Fibroblast of lung (primary cell): Measurements from ENCODE around the gene TIAM1. TPM values are rescaled to one million over a fixed set of nuclear protein-coding genes. Genes with fewer than 3 reads are reported as not detected.

ENCODE experiments used
- DNase-seq, 2 donors: peaks; one replicate each; pipeline versions ENCODE4 v3.0.0 to v3.0.0-alpha.2; 2010; ENCODE audit warnings: low read depth in 2 of 2
- H2AFZ ChIP-seq: 2 replicates; pipeline ENCODE4 v1.5.1; 2012; ENCODE audit warnings: low read length, control low read depth, inconsistent platforms
- H3K27ac ChIP-seq: 2 replicates; pipeline ENCODE4 v1.5.1; 2011; ENCODE audit warnings: low read length, control low read depth; ENCODE audit not compliant: insufficient read depth
- H3K27me3 ChIP-seq: 2 replicates; pipeline ENCODE4 v1.5.1; 2011; ENCODE audit warnings: mild to moderate bottlenecking, low read length; ENCODE audit not compliant: control insufficient read depth, insufficient read depth
- H3K36me3 ChIP-seq: 2 replicates; pipeline ENCODE4 v1.5.1; 2011; ENCODE audit warnings: low read length; ENCODE audit not compliant: control insufficient read depth, insufficient read depth
- H3K4me1 ChIP-seq: 2 replicates; pipeline ENCODE4 v1.5.1; 2011; ENCODE audit warnings: low read length; ENCODE audit not compliant: control insufficient read depth, insufficient read depth; ENCODE audit errors: extremely low read depth
- H3K4me2 ChIP-seq: 2 replicates; pipeline ENCODE4 v1.5.1; 2011; ENCODE audit warnings: low read length, control low read depth; ENCODE audit not compliant: insufficient read depth; ENCODE audit errors: extremely low read depth
- H3K4me3 ChIP-seq, 4 experiments: fragments of 200-600 bp in 1 of 4; sonication (generic) in 1 of 4; replicated peaks in 1 of 4; 2 replicates each; pipeline ENCODE4 v1.5.1; 2011 to 2016; ENCODE audit warnings: low read length in 4 of 4, low read depth in 3 of 4, mild to moderate bottlenecking in 3 of 4, control low read depth in 2 of 4, inconsistent platforms in 1 of 4, mixed read lengths in 1 of 4; ENCODE audit not compliant: insufficient read depth in 1 of 4; ENCODE audit errors: control extremely low read depth in 1 of 4
- H3K79me2 ChIP-seq: 2 replicates; pipeline ENCODE4 v1.5.1; 2012; ENCODE audit warnings: mild to moderate bottlenecking, low read length, inconsistent platforms; ENCODE audit not compliant: control insufficient read depth, insufficient read depth
- H3K9ac ChIP-seq: 2 replicates; pipeline ENCODE4 v1.5.1; 2011; ENCODE audit warnings: mild to moderate bottlenecking, low read length, control low read depth; ENCODE audit not compliant: insufficient read depth
- H3K9me3 ChIP-seq: 2 replicates; pipeline ENCODE4 v1.5.1; 2012; ENCODE audit warnings: low read depth, low read length; ENCODE audit not compliant: control insufficient read depth, insufficient read depth
- H4K20me1 ChIP-seq: 2 replicates; pipeline ENCODE4 v1.5.1; 2011; ENCODE audit warnings: low read length; ENCODE audit not compliant: control insufficient read depth, insufficient read depth; ENCODE audit errors: extremely low read depth
- EZH2 ChIP-seq: IDR thresholded peaks from 2 replicates; pipeline ENCODE4 v1.5.1; 2012; ENCODE audit warnings: low read length, control low read depth, mild to moderate bottlenecking; ENCODE audit errors: missing control alignments
- polyA plus RNA-seq, 2 donors: library from polyadenylated mRNA; depleted of rRNA in 1 of 2; stranded (reverse) in 1 of 2; unstranded in 1 of 2; fragments of >200 nt; gene quantifications; 2 replicates each; pipeline ENCODE4 v1.2.1, GENCODE V29; 2011 to 2012; ENCODE audit warnings: missing spikeins in 1 of 2
- total RNA-seq: library from RNA; depleted of rRNA; stranded (reverse); fragments of >200 nt; gene quantifications from 2 replicates; pipeline ENCODE4 v1.2.1, GENCODE V29; 2014
- TF ChIP-seq, protein P1 (sequence below), 2 donors: IDR thresholded peaks in 1 of 2; conservative IDR thresholded peaks in 1 of 2; 1 replicate in 1 of 2; 2 replicates in 1 of 2; pipeline ENCODE4 v1.5.1; 2011 to 2012; ENCODE audit warnings: low read length in 2 of 2, control low read depth in 1 of 2, inconsistent platforms in 1 of 2, low read depth in 1 of 2, mild to moderate bottlenecking in 1 of 2

TIAM1 gene
- total and polyA plus RNA-seq, 2 donors (not counting 1 experiment from before 2014, with no cell fraction given): under 0.01 to 0.52 TPM

DNA sequence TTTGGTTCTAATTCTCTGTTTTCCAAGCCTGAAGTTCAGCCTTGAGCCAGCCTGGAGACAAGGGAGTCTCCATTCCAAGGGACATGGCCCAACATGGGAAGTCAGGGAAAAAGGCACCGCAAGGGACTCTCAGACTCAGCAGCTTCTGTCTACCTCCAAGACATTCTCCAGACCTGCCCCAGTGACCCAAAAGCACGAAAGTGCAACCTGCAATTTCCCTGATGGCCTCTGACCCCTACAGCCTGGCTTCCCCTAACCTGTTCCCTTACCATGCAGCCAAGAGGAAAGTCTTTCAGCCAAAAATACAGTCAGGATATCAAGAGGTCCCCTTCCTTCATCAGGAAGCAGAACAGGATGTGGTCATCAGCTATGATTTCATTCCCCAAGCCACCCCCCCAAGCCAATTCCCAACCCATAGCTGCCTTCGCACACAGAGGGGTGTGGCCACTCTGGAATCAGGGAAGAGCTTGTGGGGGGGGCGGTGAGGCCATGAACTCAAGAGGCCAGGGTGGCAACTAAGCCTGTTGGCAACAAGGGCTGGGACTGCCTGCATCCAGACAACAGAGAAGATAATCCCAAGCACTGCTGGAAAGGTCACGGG, 59.2 kb downstream of the TIAM1 start:
- peak; percentile 38 to 59 for DNase-seq
- H3K4me3 ChIP-seq: no peak overlapping the region
- H4K20me1 ChIP-seq: no peaks in the 10 kb centered on the region
- H3K9ac ChIP-seq: no peak overlapping the region
- no peaks in the 10 kb centered on the region for H3K27me3 ChIP-seq
- H3K27ac ChIP-seq: no peak overlapping the region
- H3K9me3 ChIP-seq: no peaks in the 10 kb centered on the region
- no peak overlapping the region for H3K4me2 ChIP-seq
- no peaks in the 10 kb centered on the region for H3K36me3 ChIP-seq
- no peak overlapping the region for H2AFZ ChIP-seq
- no peak for TF ChIP-seq EZH2
- TF ChIP-seq, protein P1, sequence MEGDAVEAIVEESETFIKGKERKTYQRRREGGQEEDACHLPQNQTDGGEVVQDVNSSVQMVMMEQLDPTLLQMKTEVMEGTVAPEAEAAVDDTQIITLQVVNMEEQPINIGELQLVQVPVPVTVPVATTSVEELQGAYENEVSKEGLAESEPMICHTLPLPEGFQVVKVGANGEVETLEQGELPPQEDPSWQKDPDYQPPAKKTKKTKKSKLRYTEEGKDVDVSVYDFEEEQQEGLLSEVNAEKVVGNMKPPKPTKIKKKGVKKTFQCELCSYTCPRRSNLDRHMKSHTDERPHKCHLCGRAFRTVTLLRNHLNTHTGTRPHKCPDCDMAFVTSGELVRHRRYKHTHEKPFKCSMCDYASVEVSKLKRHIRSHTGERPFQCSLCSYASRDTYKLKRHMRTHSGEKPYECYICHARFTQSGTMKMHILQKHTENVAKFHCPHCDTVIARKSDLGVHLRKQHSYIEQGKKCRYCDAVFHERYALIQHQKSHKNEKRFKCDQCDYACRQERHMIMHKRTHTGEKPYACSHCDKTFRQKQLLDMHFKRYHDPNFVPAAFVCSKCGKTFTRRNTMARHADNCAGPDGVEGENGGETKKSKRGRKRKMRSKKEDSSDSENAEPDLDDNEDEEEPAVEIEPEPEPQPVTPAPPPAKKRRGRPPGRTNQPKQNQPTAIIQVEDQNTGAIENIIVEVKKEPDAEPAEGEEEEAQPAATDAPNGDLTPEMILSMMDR (conservative IDR thresholded peaks at IDR 0.05 in 1 of 2, IDR thresholded peaks at IDR 0.05 in 1 of 2; ENCODE audit: low read depth in 1 of 2, low read length in 2 of 2): no peak
- H3K79me2 ChIP-seq: no peaks in the 10 kb centered on the region
- no peaks in the 10 kb centered on the region for H3K4me1 ChIP-seq

DNA sequence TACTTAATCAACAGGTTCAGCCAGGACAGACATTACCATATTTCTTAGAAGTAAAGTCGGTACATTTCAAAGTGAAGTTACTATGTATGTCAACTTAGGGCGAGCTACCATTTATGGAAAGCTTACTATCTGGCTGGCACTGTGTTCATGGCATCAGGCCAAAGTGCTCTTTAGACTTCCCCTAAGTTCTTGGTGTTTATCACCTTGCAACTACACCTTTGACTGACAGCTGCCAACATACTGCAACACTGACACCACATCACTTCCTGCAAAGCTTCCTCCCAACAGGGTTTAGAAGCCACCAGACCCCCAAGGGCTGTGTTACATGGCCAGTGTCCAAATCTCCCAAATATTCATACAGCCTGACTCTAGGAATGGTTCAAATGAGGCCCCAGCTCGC, 61.0 kb downstream of the TIAM1 start:
- no peak overlapping the region for H3K4me2 ChIP-seq
- H3K27me3 ChIP-seq: no peaks in the 10 kb centered on the region
- H2AFZ ChIP-seq: no peak overlapping the region
- H3K4me1 ChIP-seq: no peaks in the 10 kb centered on the region
- no peaks in the 10 kb centered on the region for H3K36me3 ChIP-seq
- no peak for DNase-seq
- TF ChIP-seq, protein P1 (conservative IDR thresholded peaks at IDR 0.05 in 1 of 2, IDR thresholded peaks at IDR 0.05 in 1 of 2; ENCODE audit: low read depth in 1 of 2, low read length in 2 of 2): no peak
- TF ChIP-seq EZH2: no peak
- H3K9me3 ChIP-seq: no peaks in the 10 kb centered on the region
- no peak overlapping the region for H3K9ac ChIP-seq
- no peaks in the 10 kb centered on the region for H3K79me2 ChIP-seq
- no peaks in the 10 kb centered on the region for H4K20me1 ChIP-seq
- no peak overlapping the region for H3K4me3 ChIP-seq
- H3K27ac ChIP-seq: no peak overlapping the region

- H3K4me3 ChIP-seq: no peak overlapping the region
- no peak overlapping the region for H3K9ac ChIP-seq
- H3K36me3 ChIP-seq: no peaks in the 10 kb centered on the region
- H3K27ac ChIP-seq: no peak overlapping the region
- no peak for TF ChIP-seq EZH2
- TF ChIP-seq, protein P1 (conservative IDR thresholded peaks at IDR 0.05 in 1 of 2, IDR thresholded peaks at IDR 0.05 in 1 of 2; ENCODE audit: low read depth in 1 of 2, low read length in 2 of 2): no peak
- H2AFZ ChIP-seq: no peak overlapping the region
- H3K79me2 ChIP-seq: no peaks in the 10 kb centered on the region
- DNase-seq: peak; percentile 95 to 100
- no peaks in the 10 kb centered on the region for H3K27me3 ChIP-seq
- no peaks in the 10 kb centered on the region for H3K4me1 ChIP-seq
- no peaks in the 10 kb centered on the region for H3K9me3 ChIP-seq
- H3K4me2 ChIP-seq: peak overlapping the region; percentile 25
- H4K20me1 ChIP-seq: no peaks in the 10 kb centered on the region
Measured at GRCh38 chr21:31282095-31282709, 61.9 kb downstream of the TIAM1 start.
